Activated CD8-positive, alpha-beta memory T cell treated with anti-CD3 and anti-CD28 coated beads for 24 hours (primary cell): ENCODE results near the gene SUN3.
A peak's percentile ranks its signal among the peaks of the same experiment; 100 is the strongest.

Experiments
- DNase-seq: peaks from one replicate; pipeline ENCODE4 v3.0.0-alpha.2; 2020

The SUN3 gene, protein sequence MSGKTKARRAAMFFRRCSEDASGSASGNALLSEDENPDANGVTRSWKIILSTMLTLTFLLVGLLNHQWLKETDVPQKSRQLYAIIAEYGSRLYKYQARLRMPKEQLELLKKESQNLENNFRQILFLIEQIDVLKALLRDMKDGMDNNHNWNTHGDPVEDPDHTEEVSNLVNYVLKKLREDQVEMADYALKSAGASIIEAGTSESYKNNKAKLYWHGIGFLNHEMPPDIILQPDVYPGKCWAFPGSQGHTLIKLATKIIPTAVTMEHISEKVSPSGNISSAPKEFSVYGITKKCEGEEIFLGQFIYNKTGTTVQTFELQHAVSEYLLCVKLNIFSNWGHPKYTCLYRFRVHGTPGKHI

DNA sequence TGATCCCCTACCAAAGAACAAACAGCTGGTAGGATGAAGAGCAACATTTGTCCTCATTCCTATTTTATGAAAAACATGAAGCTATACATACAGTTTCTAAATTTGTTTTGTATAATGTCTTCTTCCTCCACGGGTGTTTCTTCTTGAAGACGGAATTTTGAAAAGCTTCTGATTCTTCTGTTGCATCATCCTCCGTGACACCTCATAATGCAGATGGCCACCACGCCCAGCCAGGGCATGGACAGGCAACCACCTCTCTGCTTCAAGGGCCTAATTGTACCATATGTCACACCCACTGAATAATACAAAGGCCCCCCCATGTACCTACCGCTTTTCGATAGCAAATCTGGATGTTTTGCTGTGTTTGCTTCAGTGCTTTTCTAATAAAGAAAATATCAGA lies at the start of gene SUN3:
SUN3 (minus strand) TSS at position 170 of the 400 bp plus-strand sequence; CDS start at position 1, 169 bp downstream.
- DNase-seq: no peak

- no peak for DNase-seq
These were observed 49.6 kb upstream of the SUN3 start for GRCh38 chr7:48078470-48078869.

DNA sequence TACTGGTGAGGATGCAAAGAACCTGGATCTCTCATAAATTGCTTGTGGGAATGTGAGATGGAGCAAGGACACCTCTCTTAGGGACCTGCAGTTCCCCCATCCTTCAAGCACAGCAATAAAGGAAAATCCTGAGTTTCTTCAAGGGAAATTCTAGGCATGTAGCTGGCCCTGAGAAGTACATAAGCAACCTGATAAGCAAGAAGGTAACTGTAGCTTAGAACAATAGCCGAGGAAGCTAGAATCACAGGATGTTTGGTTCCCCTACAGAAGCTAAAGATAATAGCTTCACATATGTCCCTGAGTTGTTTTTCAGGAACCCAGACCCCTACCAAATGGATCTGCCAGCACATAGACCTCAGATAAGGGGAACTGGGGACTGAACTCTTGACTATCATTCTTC lies 48.5 kb upstream of the SUN3 start:
- no peak for DNase-seq

DNA sequence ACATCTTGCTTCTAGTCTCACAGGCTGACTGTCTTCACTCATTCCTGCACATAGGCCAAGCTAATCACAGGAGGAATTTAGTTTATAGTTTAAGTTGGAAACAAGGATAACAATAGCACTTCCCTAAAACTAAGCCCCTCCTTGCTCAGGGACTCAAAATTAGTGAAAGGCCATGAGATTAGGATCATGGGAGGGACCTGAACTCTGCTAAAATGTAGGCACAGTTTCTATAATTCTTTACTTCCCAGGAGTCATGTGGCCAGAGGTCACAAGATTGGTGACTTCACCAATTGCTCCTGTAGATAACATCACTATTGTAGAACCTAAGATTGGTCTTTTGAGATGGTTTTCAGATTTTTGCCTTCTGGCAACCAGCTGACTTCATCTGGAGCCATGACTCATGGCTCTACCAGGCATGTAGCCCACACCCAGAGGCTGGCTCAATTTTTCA lies 45.3 kb upstream of the SUN3 start:
- no peak for DNase-seq

DNA sequence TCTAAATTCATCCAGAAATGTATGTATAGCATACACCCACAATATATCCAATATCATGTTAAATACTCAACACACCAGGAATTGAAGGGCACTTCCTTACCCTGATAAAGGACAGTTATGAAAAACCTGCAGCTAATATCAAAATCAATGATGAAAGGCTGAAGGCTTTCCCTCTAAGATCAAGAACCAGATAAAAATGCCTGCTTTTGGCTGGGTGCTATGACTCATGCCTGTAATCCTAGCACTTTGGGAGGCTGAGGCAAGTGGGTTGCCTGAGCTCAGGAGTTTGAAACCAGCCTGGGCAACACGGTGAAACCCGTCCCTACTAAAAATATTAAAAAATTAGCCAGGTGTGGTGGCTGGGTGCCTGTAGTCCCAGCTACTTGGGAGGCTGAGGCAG lies 38.6 kb upstream of the SUN3 start:
- no peak for DNase-seq

- DNase-seq: no peak
These were observed 35.1 kb upstream of the SUN3 start for GRCh38 chr7:48063985-48064384.

- DNase-seq: no peak
These were observed 30.8 kb upstream of the SUN3 start for GRCh38 chr7:48059706-48060105.

DNA sequence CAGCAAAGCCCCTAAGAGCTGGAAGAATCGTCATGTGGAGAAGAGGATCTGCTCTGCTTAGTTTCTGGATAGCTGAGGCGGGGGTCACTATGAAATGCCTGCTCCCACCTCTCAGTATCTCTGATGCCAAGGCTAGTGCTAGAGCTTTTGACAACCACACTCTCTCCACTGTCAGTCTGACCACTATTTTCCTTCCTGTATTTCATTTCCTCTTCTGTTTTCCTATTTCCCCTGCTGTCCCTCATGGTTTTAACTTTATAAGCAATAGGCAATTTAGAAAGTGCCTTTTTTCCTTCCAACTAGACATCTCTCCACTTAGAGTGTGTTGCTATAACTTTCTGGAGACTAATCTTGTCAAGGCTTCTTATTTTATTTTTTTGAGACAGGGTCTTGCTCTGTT lies 30.1 kb upstream of the SUN3 start:
- DNase-seq: no peak

DNA sequence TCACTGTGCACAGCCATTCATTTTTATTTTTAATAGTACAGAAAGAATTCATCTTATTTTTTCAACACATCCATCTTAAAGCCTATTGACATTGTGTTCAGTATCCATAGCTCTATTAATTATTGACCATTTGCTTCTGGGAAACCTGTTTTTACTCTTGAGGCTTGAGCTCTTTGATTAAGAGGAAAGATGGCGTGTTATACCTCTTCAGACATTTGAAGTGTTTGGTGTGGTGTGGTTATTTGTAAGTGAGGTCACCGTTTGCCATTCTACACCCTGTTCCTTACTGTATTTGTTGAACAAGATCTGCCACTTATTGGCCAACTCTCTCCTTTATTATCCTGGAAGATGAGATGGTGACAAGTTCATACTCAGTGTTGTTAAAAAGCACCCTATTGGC lies 24.8 kb upstream of the SUN3 start:
- no peak for DNase-seq

- DNase-seq: no peak
These were observed 23.8 kb upstream of the SUN3 start for GRCh38 chr7:48052748-48053147.

GRCh38 chr7:48049850-48050249 lies 20.9 kb upstream of the SUN3 start:
- no peak for DNase-seq

- no peak for DNase-seq
These were observed 19.2 kb upstream of the SUN3 start for GRCh38 chr7:48048113-48048512.

- DNase-seq: no peak
These were observed 17.6 kb upstream of the SUN3 start for GRCh38 chr7:48046458-48046857.

DNA sequence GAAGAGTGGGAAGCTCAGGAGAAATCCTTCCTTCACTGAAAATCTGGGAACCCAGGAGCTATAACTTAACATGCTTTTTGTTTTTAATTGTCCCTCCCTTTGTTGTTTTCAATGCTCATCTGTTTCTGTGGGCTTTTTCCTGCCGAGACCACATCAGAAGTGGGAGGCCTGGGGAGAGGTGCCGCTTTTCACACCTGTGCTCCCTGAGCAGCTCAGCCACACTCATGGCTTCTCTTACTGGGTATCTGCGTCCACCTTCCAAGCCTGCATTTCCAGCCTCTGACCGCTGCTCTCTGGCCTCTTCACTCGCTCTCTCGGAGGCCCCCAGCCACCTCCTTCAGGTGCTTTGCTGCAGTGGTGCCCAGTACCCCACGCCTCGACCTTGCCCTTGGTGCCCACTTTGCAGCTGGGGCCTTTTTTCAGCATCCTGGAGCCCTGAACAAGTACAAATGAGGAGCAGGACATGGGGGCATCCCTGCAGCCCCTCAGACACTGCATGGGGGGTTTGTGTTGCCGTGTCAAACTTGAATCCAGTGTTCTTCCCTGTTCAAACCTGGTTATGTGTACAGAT lies 16.4 kb upstream of the SUN3 start:
- no peak for DNase-seq

DNA sequence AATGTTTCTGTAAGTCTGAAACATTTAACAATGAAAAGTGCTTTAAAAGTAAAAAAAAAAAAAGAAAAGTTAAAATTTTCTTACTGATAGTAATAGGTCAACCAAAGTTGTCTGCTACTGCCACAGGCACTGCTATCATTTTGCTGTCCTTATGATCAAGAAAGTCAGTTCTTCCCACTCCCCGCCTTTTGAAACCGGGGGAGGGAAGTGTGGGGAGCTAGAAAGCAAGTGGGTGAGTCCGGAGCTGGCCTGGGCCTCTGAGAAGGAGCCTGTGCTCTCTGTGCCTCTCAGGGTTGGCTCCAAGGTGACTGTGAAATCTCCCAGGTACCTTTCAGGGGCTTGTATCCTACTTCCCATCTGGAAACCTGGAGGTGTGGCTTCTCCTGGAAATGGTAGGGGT lies 13.7 kb upstream of the SUN3 start:
- DNase-seq: no peak

- DNase-seq: no peak
These were observed 13.3 kb upstream of the SUN3 start for GRCh38 chr7:48042216-48042615.

- no peak for DNase-seq
These were observed 12.7 kb upstream of the SUN3 start for GRCh38 chr7:48041653-48041970.

- DNase-seq: no peak
These were observed 12.2 kb upstream of the SUN3 start for GRCh38 chr7:48040944-48041652.

GRCh38 chr7:48038815-48039506 lies 10.1 kb upstream of the SUN3 start:
- no peak for DNase-seq

DNA sequence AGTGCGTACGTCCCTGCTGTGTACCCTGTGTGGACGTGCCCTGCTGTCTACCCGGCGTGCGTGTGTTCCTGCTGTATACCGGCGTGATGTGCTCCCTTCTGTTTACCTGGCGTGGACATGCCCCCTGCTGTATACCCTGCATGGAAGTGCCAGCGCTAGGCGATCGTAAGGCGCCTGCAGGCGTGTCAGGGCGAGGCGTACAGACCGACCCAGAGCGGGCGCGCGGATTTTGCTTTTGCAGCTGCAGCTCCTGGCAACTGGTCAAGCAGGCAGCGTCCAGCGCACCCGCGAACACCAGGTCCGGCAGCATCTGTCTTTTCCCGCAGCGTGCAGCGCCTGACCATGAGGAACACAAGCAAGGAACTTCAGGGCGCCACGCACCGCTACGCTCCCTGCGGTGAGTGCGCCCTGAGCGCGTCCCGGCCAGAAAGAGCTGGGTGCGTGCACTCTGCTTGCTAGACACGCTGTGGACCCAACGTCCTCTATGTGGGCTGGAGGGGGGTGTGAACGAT lies 7.1 kb upstream of the SUN3 start:
- no peak for DNase-seq

- peak; percentile 92 for DNase-seq
These were observed 6.5 kb upstream of the SUN3 start, which contains the start of gene C7orf57 for GRCh38 chr7:48035301-48035966. TSS of gene C7orf57 (plus strand) at chr7:48035543. CDS start at chr7:48036309, 766 bp downstream.

- DNase-seq: no peak
These were observed 5.0 kb upstream of the SUN3 start for GRCh38 chr7:48033922-48034321.

DNA sequence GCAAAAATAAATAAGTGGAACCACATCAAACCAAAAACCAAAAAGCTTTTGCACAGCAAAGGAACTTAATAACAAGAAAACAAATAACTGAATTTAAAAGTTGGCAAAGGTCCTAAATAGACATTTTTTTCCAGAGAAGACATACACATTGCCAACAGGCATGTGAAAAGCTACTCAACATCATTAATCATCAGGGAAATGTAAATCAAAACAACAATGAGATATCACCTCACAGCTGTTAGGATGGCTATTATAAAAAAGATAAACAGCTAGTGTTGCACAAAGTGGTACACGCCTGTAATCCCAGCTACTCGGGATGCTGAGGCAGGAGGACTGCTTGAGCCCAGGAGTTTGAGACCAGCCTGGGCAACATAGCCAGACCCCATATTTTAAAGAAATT lies 2.2 kb upstream of the SUN3 start:
- no peak for DNase-seq
